Right ventricle myocardium superior (tissue), 1 donor: ENCODE data around the gene IL10RB. TPM values are rescaled to one million over a fixed set of nuclear protein-coding genes. Genes with fewer than 3 reads are reported as not detected.
A peak's percentile ranks its signal among the peaks of the same experiment; 100 is the strongest.

Experiments
- ATAC-seq: fragments of 200-7000 bp; cut with Tn5 transposase; one replicate; pipeline ENCODE4 v1.9.1; 2020; ENCODE audit warnings: mild to moderate bottlenecking; ENCODE audit not compliant: poor library complexity
- DNase-seq: peaks from one replicate; pipeline ENCODE4 v3.0.0-alpha.2; 2020
- intact Hi-C: fragments of 100-400 bp; cut with DNase I; formaldehyde crosslinking; loops from one replicate; pipeline ENCODE4 v1.11.2; 2022
- total RNA-seq: library from RNA; stranded (reverse); fragmentation: NEBNext Ultra II Directional; extraction: Animal tissue kit (Norgen Biotek cat#: 25700); gene quantifications from one replicate; pipeline ENCODE4 v1.2.1, GENCODE V29; 2021
- donor health status: DM: no; HTN: yes; CAD: no; lungs with severe emphysema.

The IL10RB gene
- total RNA-seq, 1 donor from 2014 or later: 8.8 TPM

DNA sequence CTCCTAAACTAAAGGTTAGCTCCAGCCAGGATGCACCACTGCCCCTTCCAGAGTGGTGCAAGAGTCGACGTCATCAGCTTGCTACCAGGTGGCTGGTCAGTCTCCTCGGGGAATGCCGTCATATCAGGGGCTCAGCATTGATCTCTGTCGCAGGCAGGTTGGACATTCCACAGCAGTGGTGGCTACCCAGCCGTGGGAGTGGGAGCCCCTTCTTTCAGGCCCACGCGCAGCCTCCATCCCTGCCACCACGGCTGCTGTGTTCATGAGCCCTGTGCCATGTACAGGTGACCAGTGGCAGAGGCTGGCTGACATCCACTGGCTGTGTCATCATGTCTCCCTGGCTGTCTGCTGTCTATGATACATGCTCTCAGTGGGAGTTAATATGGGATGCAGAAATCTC, 25.5 kb downstream of the IL10RB start:
- intact Hi-C loops: no loop called here
- no peak for DNase-seq
- no peak for ATAC-seq

GRCh38 chr21:33292724-33293123, 26.6 kb downstream of the IL10RB start:
- DNase-seq (no peak), ATAC-seq (peak; percentile 22)
- intact Hi-C loops: no loop called here

- ATAC-seq (peak; percentile 32), DNase-seq (no peak)
- intact Hi-C loops: no loop called here
These were observed 27.0 kb downstream of the IL10RB start for GRCh38 chr21:33293136-33293535.

- DNase-seq (no peak), ATAC-seq (no peak)
- intact Hi-C loops: no loop called here
These were observed 27.6 kb downstream of the IL10RB start for GRCh38 chr21:33293811-33294216.

- no peak for DNase-seq
- intact Hi-C loops: no loop called here
- ATAC-seq: no peak
These were observed 30.0 kb downstream of the IL10RB start for GRCh38 chr21:33296156-33296555.

GRCh38 chr21:33299181-33299752, 33.1 kb downstream of the IL10RB start:
- ATAC-seq (peak; percentile 26), DNase-seq (no peak)
- intact Hi-C loops: no loop called here

- peak; percentile 66 for ATAC-seq
- intact Hi-C loops: no loop called here
These were observed 34.8 kb downstream of the IL10RB start for GRCh38 chr21:33300701-33301631.

GRCh38 chr21:33301632-33302002, 35.5 kb downstream of the IL10RB start:
- ATAC-seq: no peak
- intact Hi-C loops: no loop called here

More at GRCh38 chr21:33300701-33301631, 34.8 kb downstream of the IL10RB start:
- no peak for DNase-seq

GRCh38 chr21:33302055-33302454, 35.9 kb downstream of the IL10RB start:
- intact Hi-C loops: no loop called here
- ATAC-seq (no peak), DNase-seq (no peak)

More at GRCh38 chr21:33301632-33302002, 35.5 kb downstream of the IL10RB start:
- no peak for DNase-seq

- DNase-seq (no peak), ATAC-seq (no peak)
- intact Hi-C loops: no loop called here
These were observed 36.6 kb downstream of the IL10RB start for GRCh38 chr21:33302796-33303195.

- DNase-seq (no peak), ATAC-seq (no peak)
- intact Hi-C loops: no loop called here
These were observed 39.1 kb downstream of the IL10RB start for GRCh38 chr21:33305344-33305671.

DNA sequence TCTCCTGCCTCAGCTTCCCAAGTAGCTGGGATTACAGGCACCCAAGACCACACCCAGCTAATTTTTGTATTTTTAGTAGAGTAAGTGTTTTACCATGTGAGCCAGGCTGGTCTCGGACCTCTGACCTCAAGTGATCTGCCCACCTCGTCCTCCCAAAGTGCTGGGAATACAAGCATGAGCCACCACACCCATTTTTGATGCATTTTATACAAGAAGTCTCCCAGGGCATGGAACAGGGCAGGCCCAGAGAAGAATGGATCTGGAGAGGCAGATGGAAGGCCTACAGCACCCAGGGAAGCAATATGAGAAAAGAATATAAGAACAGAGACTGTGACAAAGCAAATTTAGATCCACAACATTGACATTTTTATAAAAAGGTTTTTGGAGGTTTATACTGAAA, 39.8 kb downstream of the IL10RB start:
- DNase-seq: no peak
- ATAC-seq: no peak
- intact Hi-C loops: no loop called here

DNA sequence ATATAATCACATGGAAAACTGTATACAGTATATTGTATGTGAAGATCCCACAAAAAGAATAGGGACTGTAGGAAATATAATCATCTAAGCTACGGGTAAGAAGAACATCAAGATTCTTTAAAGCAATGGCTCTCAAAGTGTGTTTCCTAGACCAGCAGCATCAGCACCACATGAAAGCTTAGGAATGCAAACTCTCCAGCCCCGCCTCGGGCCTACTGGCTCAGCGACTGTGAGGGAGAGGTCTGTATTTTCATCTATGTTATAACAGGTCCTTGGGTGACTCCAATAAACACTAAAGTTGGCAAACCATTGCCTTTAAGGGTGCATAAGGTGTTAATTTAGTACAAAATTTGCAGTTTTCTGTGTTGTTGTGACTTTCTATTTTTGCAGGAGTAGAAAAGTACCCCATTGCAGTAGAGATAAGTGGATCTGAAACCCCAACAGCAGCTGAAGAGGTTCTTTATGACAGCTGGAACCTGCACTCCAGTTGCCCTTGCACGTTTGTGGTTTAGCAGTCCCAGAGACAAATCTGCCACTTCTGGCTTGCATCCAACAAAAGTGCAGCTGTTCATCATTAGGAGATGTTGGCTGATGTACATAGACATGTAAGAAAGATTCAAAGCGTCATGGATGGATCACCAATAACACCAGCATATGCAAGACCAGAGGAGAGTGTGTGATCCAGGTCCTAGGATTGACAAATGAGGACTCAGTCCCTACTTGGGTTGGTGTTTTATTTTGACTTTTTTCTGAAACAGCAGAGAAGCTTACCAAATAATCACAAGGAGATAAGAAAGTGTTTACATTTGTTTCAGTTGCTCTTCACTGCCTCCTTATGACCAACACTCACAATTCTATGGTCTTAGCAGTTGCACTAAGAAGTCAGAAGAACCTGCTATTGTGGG, 42.7 kb downstream of the IL10RB start:
- ATAC-seq (no peak), DNase-seq (no peak)
- intact Hi-C loops: no loop called here

DNA sequence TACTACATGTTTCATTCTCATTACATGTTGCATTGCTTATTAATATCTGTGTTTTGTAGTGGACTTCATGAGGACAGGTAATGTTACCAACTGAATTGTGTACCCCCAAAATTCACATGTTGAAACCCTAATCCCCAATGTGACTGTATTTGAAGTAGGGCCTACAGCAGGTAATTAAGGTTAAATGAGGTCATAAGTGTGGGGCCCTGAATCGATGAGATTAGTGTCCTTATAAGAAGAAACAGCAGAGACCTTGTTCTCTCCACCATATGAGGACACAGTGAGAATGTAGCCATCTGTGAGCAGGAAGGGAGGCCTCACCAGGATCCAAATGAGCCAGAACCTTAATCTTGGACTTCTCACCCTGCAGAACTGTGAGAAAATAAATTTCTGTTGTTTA, 43.6 kb downstream of the IL10RB start:
- intact Hi-C loops: no loop called here
- no peak for DNase-seq
- ATAC-seq: no peak

DNA sequence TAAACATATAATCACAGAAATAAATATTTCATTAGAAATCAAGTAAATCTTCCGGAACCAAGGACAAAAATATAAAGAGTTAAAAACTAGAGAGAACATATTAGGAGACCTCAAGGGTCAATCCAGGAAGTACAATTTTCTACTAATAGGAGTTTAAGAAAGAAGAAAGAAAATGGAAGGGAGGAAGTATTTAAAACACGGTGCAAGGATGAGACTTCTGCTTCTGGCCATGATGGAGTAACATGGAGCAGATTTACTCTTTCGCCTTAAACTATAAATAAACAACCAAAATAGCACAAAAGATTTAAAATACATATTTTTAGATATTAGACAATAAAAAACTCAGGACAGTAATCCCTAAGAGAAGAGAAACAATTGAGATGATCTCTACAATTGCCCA, 46.0 kb downstream of the IL10RB start:
- DNase-seq: no peak
- no peak for ATAC-seq

GRCh38 chr21:33313183-33313582, 47.0 kb downstream of the IL10RB start:
- DNase-seq (no peak), ATAC-seq (no peak)
- intact Hi-C loops: no loop called here

More for the DNA sequence above, 46.0 kb downstream of the IL10RB start:
- intact Hi-C loops: no loop called here

DNA sequence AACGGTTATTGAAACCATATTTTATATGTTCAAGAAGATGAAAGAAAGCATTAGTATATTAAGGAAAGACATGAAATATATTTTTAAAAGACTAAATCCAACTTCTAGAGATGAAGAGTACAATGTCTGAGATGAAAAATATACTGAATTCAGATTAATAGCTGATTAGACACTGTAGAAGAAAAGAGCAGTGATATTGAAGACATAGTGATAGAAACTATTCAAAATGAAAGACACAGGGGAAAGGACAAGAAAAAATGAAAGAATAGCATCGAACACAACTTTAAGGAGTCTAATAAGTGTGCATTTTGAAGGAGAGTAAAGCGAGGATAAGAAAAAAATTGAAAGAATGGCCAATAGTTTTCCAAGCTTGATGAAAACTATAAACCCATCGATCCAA, 47.4 kb downstream of the IL10RB start:
- ATAC-seq (no peak), DNase-seq (no peak)
- intact Hi-C loops: no loop called here

DNA sequence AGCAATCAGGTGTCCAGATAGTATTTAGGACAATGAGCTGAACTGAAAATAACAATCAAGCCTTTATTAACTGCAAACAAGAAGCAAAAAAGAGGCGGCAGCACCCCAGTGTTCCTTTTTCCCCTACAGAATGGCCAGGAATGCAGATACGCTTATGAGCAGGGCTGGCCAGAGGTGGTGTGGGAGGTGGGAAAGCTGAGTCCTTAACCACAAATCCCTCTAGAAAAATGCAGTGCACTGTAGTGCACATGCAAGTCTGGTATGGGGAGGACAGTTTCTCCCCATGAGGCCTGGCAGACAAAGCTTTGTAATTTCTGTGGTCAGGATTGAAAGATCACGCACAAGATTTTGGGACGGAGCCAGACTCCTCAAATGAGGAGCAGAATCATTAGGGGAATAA, 47.9 kb downstream of the IL10RB start:
- no peak for ATAC-seq
- no peak for DNase-seq
- intact Hi-C loops: no loop called here

GRCh38 chr21:33315946-33316710, 50.0 kb downstream of the IL10RB start:
- ATAC-seq (no peak), DNase-seq (no peak)
- intact Hi-C loops: no loop called here
